Stimulated activated CD8-positive, alpha-beta memory T cell treated with anti-CD3 and anti-CD28 coated beads, Interleukin-7, amount 100 ng/mL, for 4 hours (primary cell): ENCODE measurements around the gene PNPT1.
A peak's percentile ranks its signal among the peaks of the same experiment; 100 is the strongest.
"Not testable (repeated sequence)": the region's sequence is repeated elsewhere in the genome, so short reads cannot be mapped to it uniquely, and the experiment has no call there.

Experiments
- DNase-seq, 2 donors: peaks; one replicate each; pipeline ENCODE4 v3.0.0-alpha.2; 2020; ENCODE audit warnings: low read depth in 2 of 2

Gene PNPT1

GRCh38 chr2:55693181-55694125 is at the start of gene PNPT1:
Gene PNPT1 (minus strand): TSS chr2:55693844. CDS start chr2:55693823, 21 bp downstream.
- DNase-seq: peak; percentile 88 to 90

GRCh38 chr2:55742996-55743395 is 49.4 kb upstream of the PNPT1 start:
- no peak for DNase-seq

- not testable (repeated sequence) for DNase-seq
Measured at GRCh38 chr2:55736019-55736536, 42.4 kb upstream of the PNPT1 start.

GRCh38 chr2:55734726-55735125 is 41.1 kb upstream of the PNPT1 start:
- no peak for DNase-seq

GRCh38 chr2:55733335-55733734 is 39.7 kb upstream of the PNPT1 start:
- DNase-seq: no peak

GRCh38 chr2:55732854-55733253 is 39.2 kb upstream of the PNPT1 start:
- no peak for DNase-seq

GRCh38 chr2:55729136-55729685 is 35.6 kb upstream of the PNPT1 start:
- DNase-seq: no peak

- no peak for DNase-seq
Measured at GRCh38 chr2:55721596-55722215, 28.1 kb upstream of the PNPT1 start.

GRCh38 chr2:55720417-55720816 is 26.8 kb upstream of the PNPT1 start:
- DNase-seq: no peak

- DNase-seq: no peak
Measured at GRCh38 chr2:55719852-55720251, 26.2 kb upstream of the PNPT1 start.

- DNase-seq: no peak
Measured at GRCh38 chr2:55718165-55719008, 24.7 kb upstream of the PNPT1 start.

- DNase-seq: no peak
Measured at GRCh38 chr2:55715626-55716025, 22.0 kb upstream of the PNPT1 start.

GRCh38 chr2:55715178-55715577 is 21.5 kb upstream of the PNPT1 start:
- not testable (repeated sequence) for DNase-seq

GRCh38 chr2:55712477-55713060 is 18.9 kb upstream of the PNPT1 start:
- DNase-seq: no peak

- no peak for DNase-seq
Measured at GRCh38 chr2:55710025-55710424, 16.4 kb upstream of the PNPT1 start.

GRCh38 chr2:55707751-55708150 is 14.1 kb upstream of the PNPT1 start:
- DNase-seq: no peak

- DNase-seq: not testable (repeated sequence)
Measured at GRCh38 chr2:55706258-55706657, 12.6 kb upstream of the PNPT1 start.

- no peak for DNase-seq
Measured at GRCh38 chr2:55705027-55705653, 11.5 kb upstream of the PNPT1 start.

GRCh38 chr2:55703350-55703749 is 9.7 kb upstream of the PNPT1 start:
- no peak for DNase-seq

- DNase-seq: not testable (repeated sequence)
Measured at GRCh38 chr2:55692740-55693139, 904 bp downstream of the PNPT1 start.

- DNase-seq: no peak
Measured at GRCh38 chr2:55672630-55673029, 21.0 kb downstream of the PNPT1 start.
